Measurements from ENCODE around the gene CDH11.

GRCh38 chr16:65118871-65119270 is 3.0 kb downstream of the CDH11 start:
- no peak for TF ChIP-seq CTCF (IDR thresholded peaks at IDR 0.05)
- TF ChIP-seq POLR2AphosphoS5 (IDR thresholded peaks at IDR 0.05; ENCODE audit: low read depth, low read length): no peak
- TF ChIP-seq SIN3A (IDR thresholded peaks at IDR 0.05; ENCODE audit: borderline replicate concordance, insufficient read depth, low read depth, low read length): no peak
- no peak for TF ChIP-seq REST (IDR thresholded peaks at IDR 0.05; ENCODE audit: insufficient read depth in 1 of 2, low read depth in 2 of 2, low read length in 1 of 2)
